HepG2 (cell line): ENCODE results near the gene SLC6A17. TPM values are rescaled to one million over a fixed set of nuclear protein-coding genes. Genes with fewer than 3 reads are reported as not detected.
A peak's percentile ranks its signal among the peaks of the same experiment; 100 is the strongest.

ENCODE experiments used
- FOXC1 ChIP-seq: sonication (generic); formaldehyde crosslinking; IDR thresholded peaks from 2 replicates; pipeline ENCODE4 v1.8.0; 2022; ENCODE audit warnings: mild to moderate bottlenecking, missing genetic modification reagents, borderline replicate concordance
- GATAD1 ChIP-seq: IDR thresholded peaks from 2 replicates; pipeline ENCODE4 v1.6.1; 2016; ENCODE audit warnings: missing genetic modification reagents, missing compliant biosample characterization
- NFRKB ChIP-seq: fragments of 450-650 bp; IDR thresholded peaks from 2 replicates; pipeline ENCODE4 v1.6.1; 2017
- NKX3-1 ChIP-seq: sonication (generic); formaldehyde crosslinking; IDR thresholded peaks from 2 replicates; pipeline ENCODE4 v1.5.0; 2020; ENCODE audit warnings: missing genetic modification reagents
- RAD21 ChIP-seq: fragments of 450-650 bp; formaldehyde crosslinking; IDR thresholded peaks from 2 replicates; pipeline ENCODE4 v1.5.0; 2020; ENCODE audit warnings: mild to moderate bottlenecking
- RBFOX2 ChIP-seq: fragments of 200-400 bp; formaldehyde crosslinking; IDR thresholded peaks from 2 replicates; pipeline ENCODE4 v1.6.1; 2017; ENCODE audit warnings: low read depth, mild to moderate bottlenecking, low read length
- SIX4 ChIP-seq: sonication (generic); formaldehyde crosslinking; IDR thresholded peaks from 2 replicates; pipeline ENCODE4 v1.4.0; 2020; ENCODE audit warnings: missing genetic modification reagents
- SP140L ChIP-seq: sonication (generic); formaldehyde crosslinking; IDR thresholded peaks from 2 replicates; pipeline ENCODE4 v1.4.0; 2020; ENCODE audit warnings: missing genetic modification reagents, borderline replicate concordance
- TCF7L2 ChIP-seq: IDR thresholded peaks from 2 replicates; pipeline ENCODE4 v1.6.1; 2011; ENCODE audit warnings: mild to moderate bottlenecking, low read depth, low read length, moderate library complexity
- XRCC5 ChIP-seq: fragments of 200-400 bp; formaldehyde crosslinking; optimal IDR thresholded peaks from 2 replicates; pipeline ENCODE3; 2017; ENCODE audit warnings: mild to moderate bottlenecking, low read length
- ZKSCAN5 ChIP-seq: sonication (generic); formaldehyde crosslinking; IDR thresholded peaks from 2 replicates; pipeline ENCODE4 v1.5.1; 2020; ENCODE audit warnings: mild to moderate bottlenecking, missing genetic modification reagents
- ZKSCAN8 ChIP-seq: IDR thresholded peaks from 2 replicates; pipeline ENCODE4 v1.6.1; 2016; ENCODE audit warnings: borderline replicate concordance, missing genetic modification reagents, missing compliant biosample characterization
- ZNF143 ChIP-seq: sonication (generic); formaldehyde crosslinking; IDR thresholded peaks from 2 replicates; pipeline ENCODE4 v1.4.0; 2020; ENCODE audit warnings: missing genetic modification reagents
- ZNF432 ChIP-seq: sonication (generic); formaldehyde crosslinking; IDR thresholded peaks from 2 replicates; pipeline ENCODE4 v1.5.0; 2020; ENCODE audit warnings: missing genetic modification reagents, mild to moderate bottlenecking, borderline replicate concordance
- ZNF569 ChIP-seq: sonication (generic); formaldehyde crosslinking; IDR thresholded peaks from 2 replicates; pipeline ENCODE4 v1.5.0; 2020; ENCODE audit warnings: mild to moderate bottlenecking, missing genetic modification reagents, moderate library complexity, borderline replicate concordance
- ZNF737 ChIP-seq: sonication (generic); formaldehyde crosslinking; IDR thresholded peaks from 2 replicates; pipeline ENCODE4 v1.5.0; 2020; ENCODE audit warnings: missing genetic modification reagents, mild to moderate bottlenecking, borderline replicate concordance
- ZNF781 ChIP-seq: sonication (generic); formaldehyde crosslinking; IDR thresholded peaks from 2 replicates; pipeline ENCODE4 v1.5.1; 2020; ENCODE audit warnings: borderline replicate concordance, mild to moderate bottlenecking, missing genetic modification reagents; ENCODE audit errors: not compliant biosample characterization
- ZNF879 ChIP-seq: sonication (generic); formaldehyde crosslinking; IDR thresholded peaks from 2 replicates; pipeline ENCODE4 v1.8.1; 2023; ENCODE audit warnings: missing genetic modification reagents
- polyA plus RNA-seq, 8 experiments: library from polyadenylated mRNA; depleted of rRNA in 3 of 8; stranded (reverse) in 7 of 8; unstranded in 1 of 8; fragments of >200 nt; fragmentation: Illumina TruSeq in 4 of 8; extraction: Trizol in 4 of 8; gene quantifications; 2 replicates each; pipeline versions ENCODE4 v1.2.1 to v1.2.3, GENCODE V29; 2011 to 2016; ENCODE audit warnings: low read depth in 4 of 8, missing spikeins in 1 of 8, mixed read lengths in 1 of 8; ENCODE audit not compliant: insufficient read depth in 1 of 8
- total RNA-seq, 5 experiments: library from RNA; depleted of rRNA; stranded (reverse); fragments of >200 nt; fragmentation: Illumina TruSeq; extraction: Trizol; gene quantifications; 2 replicates each; pipeline ENCODE4 v1.2.3, GENCODE V29; 2016; ENCODE audit warnings: low read depth in 1 of 5
- TF ChIP-seq, protein P1 (sequence below): sonication (generic); formaldehyde crosslinking; IDR thresholded peaks from 2 replicates; pipeline ENCODE4 v1.5.1; 2020; ENCODE audit warnings: mild to moderate bottlenecking, missing genetic modification reagents, borderline replicate concordance
- TF ChIP-seq, protein P2 (sequence below), 2 experiments: sonication (generic) in 1 of 2; formaldehyde crosslinking in 1 of 2; IDR thresholded peaks; 2 replicates each; pipeline versions ENCODE4 v1.4.0 to v1.6.1; 2016 to 2020; ENCODE audit warnings: borderline replicate concordance in 1 of 2, low read depth in 1 of 2, mild to moderate bottlenecking in 1 of 2, missing genetic modification reagents in 1 of 2
- TF ChIP-seq, protein P3 (sequence below): sonication (generic); formaldehyde crosslinking; IDR thresholded peaks from 2 replicates; pipeline ENCODE4 v1.4.0; 2020; ENCODE audit warnings: missing genetic modification reagents, borderline replicate concordance

The SLC6A17 gene
- total and polyA plus RNA-seq, 2 of the 13 experiments (the other 11 are each of a cell fraction or from before 2014, with no cell fraction given): not detected

- TF ChIP-seq, protein P1, sequence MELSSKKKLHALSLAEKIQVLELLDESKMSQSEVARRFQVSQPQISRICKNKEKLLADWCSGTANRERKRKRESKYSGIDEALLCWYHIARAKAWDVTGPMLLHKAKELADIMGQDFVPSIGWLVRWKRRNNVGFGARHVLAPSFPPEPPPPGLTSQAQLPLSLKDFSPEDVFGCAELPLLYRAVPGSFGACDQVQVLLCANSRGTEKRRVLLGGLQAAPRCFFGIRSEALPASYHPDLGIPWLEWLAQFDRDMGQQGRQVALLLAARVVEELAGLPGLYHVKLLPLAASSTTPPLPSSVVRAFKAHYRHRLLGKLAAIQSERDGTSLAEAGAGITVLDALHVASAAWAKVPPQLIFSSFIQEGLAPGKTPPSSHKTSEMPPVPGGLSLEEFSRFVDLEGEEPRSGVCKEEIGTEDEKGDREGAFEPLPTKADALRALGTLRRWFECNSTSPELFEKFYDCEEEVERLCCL (CRISPR knock-in tag): no peak
- no peak for TF ChIP-seq FOXC1 (CRISPR knock-in tag)
- no peak for TF ChIP-seq ZNF432
- TF ChIP-seq, protein P2, sequence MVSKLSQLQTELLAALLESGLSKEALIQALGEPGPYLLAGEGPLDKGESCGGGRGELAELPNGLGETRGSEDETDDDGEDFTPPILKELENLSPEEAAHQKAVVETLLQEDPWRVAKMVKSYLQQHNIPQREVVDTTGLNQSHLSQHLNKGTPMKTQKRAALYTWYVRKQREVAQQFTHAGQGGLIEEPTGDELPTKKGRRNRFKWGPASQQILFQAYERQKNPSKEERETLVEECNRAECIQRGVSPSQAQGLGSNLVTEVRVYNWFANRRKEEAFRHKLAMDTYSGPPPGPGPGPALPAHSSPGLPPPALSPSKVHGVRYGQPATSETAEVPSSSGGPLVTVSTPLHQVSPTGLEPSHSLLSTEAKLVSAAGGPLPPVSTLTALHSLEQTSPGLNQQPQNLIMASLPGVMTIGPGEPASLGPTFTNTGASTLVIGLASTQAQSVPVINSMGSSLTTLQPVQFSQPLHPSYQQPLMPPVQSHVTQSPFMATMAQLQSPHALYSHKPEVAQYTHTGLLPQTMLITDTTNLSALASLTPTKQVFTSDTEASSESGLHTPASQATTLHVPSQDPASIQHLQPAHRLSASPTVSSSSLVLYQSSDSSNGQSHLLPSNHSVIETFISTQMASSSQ (IDR thresholded peaks at IDR 0.05; ENCODE audit: low read depth): no peak
- TF ChIP-seq, protein P2 (CRISPR knock-in tag; IDR thresholded peaks at IDR 0.05; ENCODE audit: borderline replicate concordance): no peak
- no peak for TF ChIP-seq ZNF569 (CRISPR knock-in tag)
- TF ChIP-seq SP140L: no peak
- no peak for TF ChIP-seq TCF7L2
- TF ChIP-seq, protein P3, sequence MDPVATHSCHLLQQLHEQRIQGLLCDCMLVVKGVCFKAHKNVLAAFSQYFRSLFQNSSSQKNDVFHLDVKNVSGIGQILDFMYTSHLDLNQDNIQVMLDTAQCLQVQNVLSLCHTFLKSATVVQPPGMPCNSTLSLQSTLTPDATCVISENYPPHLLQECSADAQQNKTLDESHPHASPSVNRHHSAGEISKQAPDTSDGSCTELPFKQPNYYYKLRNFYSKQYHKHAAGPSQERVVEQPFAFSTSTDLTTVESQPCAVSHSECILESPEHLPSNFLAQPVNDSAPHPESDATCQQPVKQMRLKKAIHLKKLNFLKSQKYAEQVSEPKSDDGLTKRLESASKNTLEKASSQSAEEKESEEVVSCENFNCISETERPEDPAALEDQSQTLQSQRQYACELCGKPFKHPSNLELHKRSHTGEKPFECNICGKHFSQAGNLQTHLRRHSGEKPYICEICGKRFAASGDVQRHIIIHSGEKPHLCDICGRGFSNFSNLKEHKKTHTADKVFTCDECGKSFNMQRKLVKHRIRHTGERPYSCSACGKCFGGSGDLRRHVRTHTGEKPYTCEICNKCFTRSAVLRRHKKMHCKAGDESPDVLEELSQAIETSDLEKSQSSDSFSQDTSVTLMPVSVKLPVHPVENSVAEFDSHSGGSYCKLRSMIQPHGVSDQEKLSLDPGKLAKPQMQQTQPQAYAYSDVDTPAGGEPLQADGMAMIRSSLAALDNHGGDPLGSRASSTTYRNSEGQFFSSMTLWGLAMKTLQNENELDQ (CRISPR knock-in tag): no peak
- no peak for TF ChIP-seq ZNF737 (CRISPR knock-in tag)
- TF ChIP-seq XRCC5: peak; percentile 51
- TF ChIP-seq ZNF879 (CRISPR knock-in tag): no peak
- no peak for TF ChIP-seq SIX4 (CRISPR knock-in tag)
- no peak for TF ChIP-seq ZKSCAN8
- no peak for TF ChIP-seq GATAD1 (CRISPR knock-in tag)
- TF ChIP-seq ZNF143 (CRISPR knock-in tag): no peak
- TF ChIP-seq RBFOX2: no peak
- no peak for TF ChIP-seq RAD21 (CRISPR knock-in tag)
- no peak for TF ChIP-seq NFRKB
- no peak for TF ChIP-seq ZNF781 (CRISPR knock-in tag)
- TF ChIP-seq ZKSCAN5 (CRISPR knock-in tag): no peak
- TF ChIP-seq NKX3-1 (CRISPR knock-in tag): peak; percentile 52; the same call in 1 of the 2 replicates
These were observed 5.7 kb downstream of the SLC6A17 start (continued) for GRCh38 chr1:110155878-110156522.
